ENCODE measurements around the gene DDC. TPM values are rescaled to one million over a fixed set of nuclear protein-coding genes. Genes with fewer than 3 reads are reported as not detected.
A peak's percentile ranks its signal among the peaks of the same experiment; 100 is the strongest.

DDC gene
- total and polyA plus RNA-seq, 2 donors from 2014 or later, result 7.8 to 257 TPM

DNA sequence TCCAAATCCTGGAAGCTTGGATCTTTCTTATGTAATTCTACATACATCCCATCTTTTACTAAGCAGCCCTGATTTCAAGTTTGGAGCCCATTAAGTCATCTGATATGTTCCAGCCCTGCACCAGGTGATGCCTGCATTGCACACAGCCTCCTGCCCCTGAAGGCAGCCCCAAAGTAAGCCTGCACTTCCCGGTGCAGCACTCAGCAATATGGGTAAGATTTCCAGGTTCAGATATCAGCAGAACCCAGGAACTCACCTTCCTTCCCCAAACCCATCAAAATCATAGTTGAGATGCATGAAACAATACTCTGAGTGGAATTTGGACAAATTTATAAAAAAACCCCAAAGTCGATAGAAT is 333 bp upstream of the DDC start:
- H3K4me1 ChIP-seq (ENCODE audit: control insufficient read depth in 2 of 3, insufficient read depth in 2 of 3, low read depth in 1 of 3, low read length in 3 of 3), result peaks cover 0 to 6% (median 0%) of the 10 kb centered on the region in 3 donors
- H3K4me3 ChIP-seq (ENCODE audit: low read length in 3 of 3), result peak overlapping the region in 1 of 3 donors; percentile 74
- intact Hi-C loops (cut with DNase I), result no loop called here
- no peak for FAIRE-seq
- H3K9me3 ChIP-seq (ENCODE audit: control insufficient read depth in 2 of 3, insufficient read depth in 1 of 3, low read length in 3 of 3), result no peaks in the 10 kb centered on the region
- no peaks in the 10 kb centered on the region for H3K27me3 ChIP-seq (ENCODE audit: control insufficient read depth, insufficient read depth, low read length)
- TF ChIP-seq, protein P1, sequence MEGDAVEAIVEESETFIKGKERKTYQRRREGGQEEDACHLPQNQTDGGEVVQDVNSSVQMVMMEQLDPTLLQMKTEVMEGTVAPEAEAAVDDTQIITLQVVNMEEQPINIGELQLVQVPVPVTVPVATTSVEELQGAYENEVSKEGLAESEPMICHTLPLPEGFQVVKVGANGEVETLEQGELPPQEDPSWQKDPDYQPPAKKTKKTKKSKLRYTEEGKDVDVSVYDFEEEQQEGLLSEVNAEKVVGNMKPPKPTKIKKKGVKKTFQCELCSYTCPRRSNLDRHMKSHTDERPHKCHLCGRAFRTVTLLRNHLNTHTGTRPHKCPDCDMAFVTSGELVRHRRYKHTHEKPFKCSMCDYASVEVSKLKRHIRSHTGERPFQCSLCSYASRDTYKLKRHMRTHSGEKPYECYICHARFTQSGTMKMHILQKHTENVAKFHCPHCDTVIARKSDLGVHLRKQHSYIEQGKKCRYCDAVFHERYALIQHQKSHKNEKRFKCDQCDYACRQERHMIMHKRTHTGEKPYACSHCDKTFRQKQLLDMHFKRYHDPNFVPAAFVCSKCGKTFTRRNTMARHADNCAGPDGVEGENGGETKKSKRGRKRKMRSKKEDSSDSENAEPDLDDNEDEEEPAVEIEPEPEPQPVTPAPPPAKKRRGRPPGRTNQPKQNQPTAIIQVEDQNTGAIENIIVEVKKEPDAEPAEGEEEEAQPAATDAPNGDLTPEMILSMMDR (IDR thresholded peaks at IDR 0.05; ENCODE audit: borderline replicate concordance, extremely low read depth, insufficient read depth), result no peak
- no peak overlapping the region for H3K9ac ChIP-seq (ENCODE audit: low read length in 3 of 3)
- DNase-seq, result no peak
- H3K27ac ChIP-seq (ENCODE audit: low read depth in 2 of 2, low read length in 2 of 2), result peak overlapping the region; percentile 51 to 63
- H3K36me3 ChIP-seq (ENCODE audit: control insufficient read depth in 2 of 3, insufficient read depth in 3 of 3, low read length in 3 of 3), result no peaks in the 10 kb centered on the region

DNA sequence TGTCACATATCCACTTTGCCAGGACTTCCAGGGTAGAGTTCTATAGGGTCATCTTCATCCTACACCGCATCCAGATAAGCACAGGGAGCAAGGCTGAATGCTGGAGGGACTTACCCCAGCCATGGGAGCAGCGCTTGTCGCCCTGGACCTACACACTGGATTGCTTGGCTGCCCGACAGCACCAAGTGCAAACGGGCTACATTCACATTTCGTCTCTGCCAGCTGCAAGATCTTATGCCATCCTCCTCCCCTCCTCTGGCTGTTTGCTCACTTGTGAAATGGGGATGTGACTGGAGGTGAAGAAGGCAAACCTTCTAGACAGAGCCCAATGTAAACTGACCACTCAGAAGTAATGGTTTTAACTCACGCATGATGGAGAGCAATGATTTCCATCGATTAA is 1.0 kb downstream of the DDC start:
- Histone ChIP-seq H3K36me3 (ENCODE audit: control insufficient read depth in 2 of 3, insufficient read depth in 3 of 3, low read length in 3 of 3) (no peaks in the 10 kb centered on the region), H3K9me3 (ENCODE audit: control insufficient read depth in 2 of 3, insufficient read depth in 1 of 3, low read length in 3 of 3) (no peaks in the 10 kb centered on the region), H3K9ac (ENCODE audit: low read length in 3 of 3) (peak overlapping the region in 1 of 3 donors; percentile 77), H3K4me3 (ENCODE audit: low read length in 3 of 3) (peak overlapping the region; percentile 0 to 76 (median 74)), H3K27ac (ENCODE audit: low read depth in 2 of 2, low read length in 2 of 2) (peak overlapping the region; percentile 32 to 65), H3K27me3 (ENCODE audit: control insufficient read depth, insufficient read depth, low read length) (no peaks in the 10 kb centered on the region), H3K4me1 (ENCODE audit: control insufficient read depth in 2 of 3, insufficient read depth in 2 of 3, low read depth in 1 of 3, low read length in 3 of 3) (peaks cover 0 to 6% (median 0%) of the 10 kb centered on the region in 3 donors)
- TF ChIP-seq, protein P1 (IDR thresholded peaks at IDR 0.05; ENCODE audit: borderline replicate concordance, extremely low read depth, insufficient read depth), result no peak
- DNase-seq (no peak), FAIRE-seq (no peak)
- intact Hi-C loops (cut with DNase I), result no loop called here

DNA sequence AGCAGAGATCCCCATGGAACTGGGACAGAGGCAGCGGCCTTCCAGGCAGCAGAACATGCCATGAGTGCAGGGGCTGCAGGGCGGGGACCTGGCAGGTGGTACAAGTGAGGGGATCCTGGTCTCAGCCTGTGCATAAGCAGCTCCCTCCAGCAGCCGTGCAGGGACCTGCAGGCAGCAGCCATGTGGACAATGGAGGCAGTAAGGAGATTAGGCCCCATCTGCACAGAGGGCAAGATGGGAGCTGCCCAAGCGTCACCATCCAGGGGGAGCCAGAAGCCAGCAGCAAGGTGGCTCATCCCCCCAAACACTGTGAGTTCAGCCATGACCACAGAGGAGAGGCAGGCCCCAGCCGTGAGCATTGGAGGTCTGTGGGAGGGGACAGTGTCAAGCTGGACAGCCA is 3.1 kb downstream of the DDC start:
- Histone ChIP-seq H3K27ac (ENCODE audit: low read depth in 2 of 2, low read length in 2 of 2) (no peak overlapping the region), H3K36me3 (ENCODE audit: control insufficient read depth in 2 of 3, insufficient read depth in 3 of 3, low read length in 3 of 3) (no peaks in the 10 kb centered on the region), H3K4me1 (ENCODE audit: control insufficient read depth in 2 of 3, insufficient read depth in 2 of 3, low read depth in 1 of 3, low read length in 3 of 3) (peaks cover 0 to 11% (median 9%) of the 10 kb centered on the region in 3 donors), H3K9me3 (ENCODE audit: control insufficient read depth in 2 of 3, insufficient read depth in 1 of 3, low read length in 3 of 3) (no peaks in the 10 kb centered on the region), H3K9ac (ENCODE audit: low read length in 3 of 3) (no peak overlapping the region), H3K4me3 (ENCODE audit: low read length in 3 of 3) (peak overlapping the region in 1 of 3 donors; percentile 74), H3K27me3 (ENCODE audit: control insufficient read depth, insufficient read depth, low read length) (no peaks in the 10 kb centered on the region)
- DNase-seq, result peak in 4 of 5 donors; percentile 33 to 56 (median 52)
- TF ChIP-seq, protein P1 (IDR thresholded peaks at IDR 0.05; ENCODE audit: borderline replicate concordance, extremely low read depth, insufficient read depth), result no peak
- FAIRE-seq, result no peak
- intact Hi-C loops (cut with DNase I), result no loop called here

DNA sequence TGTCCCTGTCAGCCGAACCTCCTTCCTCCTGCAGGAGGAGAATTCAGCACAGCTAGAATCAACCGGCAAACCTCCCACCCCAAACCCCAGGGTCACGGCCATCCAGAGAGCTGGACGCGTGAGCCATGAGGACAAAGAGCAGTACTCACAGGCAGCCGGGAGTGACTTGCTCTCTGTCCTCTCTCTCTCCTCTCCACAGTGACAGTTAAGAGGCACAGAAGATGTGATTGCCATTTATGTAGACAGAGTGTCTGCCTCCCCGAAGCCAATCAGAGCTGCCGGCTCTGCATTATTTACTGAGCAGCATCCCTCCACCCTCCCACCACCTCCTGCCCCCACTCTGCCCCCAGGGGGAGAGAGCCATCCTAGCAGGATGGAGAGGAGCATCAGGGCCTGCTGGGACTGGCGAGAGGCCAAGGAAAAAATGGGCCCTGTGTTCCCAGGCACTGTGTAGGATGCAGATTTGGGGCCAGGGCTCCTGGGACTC is 4.3 kb downstream of the DDC start:
- H3K9me3 ChIP-seq (ENCODE audit: control insufficient read depth in 2 of 3, insufficient read depth in 1 of 3, low read length in 3 of 3), result no peaks in the 10 kb centered on the region
- intact Hi-C loops (cut with DNase I), result no loop called here
- H3K27ac ChIP-seq (ENCODE audit: low read depth in 2 of 2, low read length in 2 of 2), result no peak overlapping the region
- peak overlapping the region in 1 of 3 donors; percentile 55 for H3K4me3 ChIP-seq (ENCODE audit: low read length in 3 of 3)
- no peaks in the 10 kb centered on the region for H3K36me3 ChIP-seq (ENCODE audit: control insufficient read depth in 2 of 3, insufficient read depth in 3 of 3, low read length in 3 of 3)
- no peak overlapping the region for H3K9ac ChIP-seq (ENCODE audit: low read length in 3 of 3)
- H3K4me1 ChIP-seq (ENCODE audit: control insufficient read depth in 2 of 3, insufficient read depth in 2 of 3, low read depth in 1 of 3, low read length in 3 of 3), result peaks cover 0 to 18% (median 10%) of the 10 kb centered on the region in 3 donors
- no peak for FAIRE-seq
- DNase-seq, result peak in 3 of 5 donors; percentile 31 to 74 (median 55)
- TF ChIP-seq, protein P1 (IDR thresholded peaks at IDR 0.05; ENCODE audit: borderline replicate concordance, extremely low read depth, insufficient read depth), result no peak
- no peaks in the 10 kb centered on the region for H3K27me3 ChIP-seq (ENCODE audit: control insufficient read depth, insufficient read depth, low read length)

Data from kidney (tissue), 14 donors.